HG02981 (cell line): ENCODE measurements around the gene TMUB1.

Source experiments
- ATAC-seq: cut with Tn5 transposase; IDR thresholded peaks from one replicate; pipeline ENCODE4 v1.9.1; 2021; ENCODE audit warnings: mild to moderate bottlenecking, moderate library complexity; ENCODE audit not compliant: unreplicated experiment

The TMUB1 gene

GRCh38 chr7:151121380-151122170, 38.3 kb upstream of the TMUB1 start:
- ATAC-seq: no peak

GRCh38 chr7:151120896-151121295, 37.6 kb upstream of the TMUB1 start:
- no peak for ATAC-seq

GRCh38 chr7:151119902-151120301, 36.6 kb upstream of the TMUB1 start:
- ATAC-seq: no peak

GRCh38 chr7:151119055-151119415, 35.7 kb upstream of the TMUB1 start:
- ATAC-seq: no peak

- ATAC-seq: no peak
Observed at GRCh38 chr7:151118108-151119054, 35.1 kb upstream of the TMUB1 start.

- ATAC-seq: no peak
Observed at GRCh38 chr7:151117565-151117964, 34.3 kb upstream of the TMUB1 start.

- ATAC-seq: no peak
Observed at GRCh38 chr7:151116603-151117440, 33.5 kb upstream of the TMUB1 start.

- no peak for ATAC-seq
Observed at GRCh38 chr7:151115836-151116418, 32.6 kb upstream of the TMUB1 start.

- no peak for ATAC-seq
Observed at GRCh38 chr7:151115121-151115835, 32.0 kb upstream of the TMUB1 start.

- no peak for ATAC-seq
Observed at GRCh38 chr7:151114151-151115090, 31.1 kb upstream of the TMUB1 start.

GRCh38 chr7:151113344-151114150, 30.3 kb upstream of the TMUB1 start:
- ATAC-seq: no peak

- peak; percentile 64 for ATAC-seq
Observed at GRCh38 chr7:151110941-151111645, 27.8 kb upstream of the TMUB1 start.

- no peak for ATAC-seq
Observed at GRCh38 chr7:151110236-151110940, 27.1 kb upstream of the TMUB1 start.

GRCh38 chr7:151109094-151110048, 26.1 kb upstream of the TMUB1 start:
- no peak for ATAC-seq

GRCh38 chr7:151107882-151108281, 24.6 kb upstream of the TMUB1 start:
- no peak for ATAC-seq
